ENCODE results near the gene ZSWIM8. TPM values are rescaled to one million over a fixed set of nuclear protein-coding genes. Genes with fewer than 3 reads are reported as not detected.

ZSWIM8 gene
- total RNA-seq, 1 experiment from 2014 or later = 41.1 TPM

- H3K36me3 ChIP-seq = peaks cover 23% of the 10 kb centered on the region
- no peaks in the 10 kb centered on the region for H3K27me3 ChIP-seq
- H3K4me1 ChIP-seq = no peaks in the 10 kb centered on the region
- DNase-seq = peak; percentile 73 to 92
- H3K9me3 ChIP-seq (replicated peaks) = no peaks in the 10 kb centered on the region
- H3K27ac ChIP-seq = no peak overlapping the region
- no peak overlapping the region for H3K4me3 ChIP-seq
These were observed 63.5 kb downstream of the ZSWIM8 start for GRCh38 chr10:73848821-73849489.

GRCh38 chr10:73850211-73850610, 64.8 kb downstream of the ZSWIM8 start:
- no peaks in the 10 kb centered on the region for H3K9me3 ChIP-seq (replicated peaks)
- no peak overlapping the region for H3K27ac ChIP-seq
- peaks cover 27% of the 10 kb centered on the region for H3K36me3 ChIP-seq
- no peaks in the 10 kb centered on the region for H3K4me1 ChIP-seq
- DNase-seq = no peak
- H3K4me3 ChIP-seq = no peak overlapping the region
- no peaks in the 10 kb centered on the region for H3K27me3 ChIP-seq

GRCh38 chr10:73850863-73851461, 65.6 kb downstream of the ZSWIM8 start:
- no peak overlapping the region for H3K4me3 ChIP-seq
- peaks cover 27% of the 10 kb centered on the region for H3K36me3 ChIP-seq
- H3K27me3 ChIP-seq = no peaks in the 10 kb centered on the region
- no peaks in the 10 kb centered on the region for H3K4me1 ChIP-seq
- no peaks in the 10 kb centered on the region for H3K9me3 ChIP-seq (replicated peaks)
- no peak overlapping the region for H3K27ac ChIP-seq
- DNase-seq = no peak

Other genes with a start within 250 kb of the ZSWIM8 start
- gene USP54, start 194.3 kb upstream of the ZSWIM8 start, total RNA-seq (2014; rRNA removed; shearing (Covaris generic)) = 27.0 and 29.9 TPM in 2 replicates
- gene MYOZ1, start 144.1 kb upstream of the ZSWIM8 start, total RNA-seq (2014; rRNA removed; shearing (Covaris generic)) = 0.26 and 0.84 TPM in 2 replicates
- 1.8 and 2.1 TPM in 2 replicates for gene SYNPO2L, start 129.6 kb upstream of the ZSWIM8 start, total RNA-seq (2014; rRNA removed; shearing (Covaris generic))
- 2.2 and 2.7 TPM in 2 replicates for gene AGAP5, start 87.5 kb upstream of the ZSWIM8 start, total RNA-seq (2014; rRNA removed; shearing (Covaris generic))
- gene SEC24C, start 41.2 kb upstream of the ZSWIM8 start, total RNA-seq (2014; rRNA removed; shearing (Covaris generic)) = 89.4 and 92.2 TPM in 2 replicates
- 78.2 and 79.1 TPM in 2 replicates for gene CHCHD1, start 3.6 kb upstream of the ZSWIM8 start, total RNA-seq (2014; rRNA removed; shearing (Covaris generic))
- 19.6 and 24.5 TPM in 2 replicates for gene NDST2, start 26.0 kb downstream of the ZSWIM8 start, total RNA-seq (2014; rRNA removed; shearing (Covaris generic))
- 25.2 and 30.2 TPM in 2 replicates for gene CAMK2G, start 88.9 kb downstream of the ZSWIM8 start, total RNA-seq (2014; rRNA removed; shearing (Covaris generic))
- gene PLAU, start 125.5 kb downstream of the ZSWIM8 start, total RNA-seq (2014; rRNA removed; shearing (Covaris generic)) = 58.5 and 64.8 TPM in 2 replicates
- gene VCL, start 212.5 kb downstream of the ZSWIM8 start, total RNA-seq (2014; rRNA removed; shearing (Covaris generic)) = 45.5 and 48.1 TPM in 2 replicates